ENCODE data around the gene CFAP68. TPM values are rescaled to one million over a fixed set of nuclear protein-coding genes. Genes with fewer than 3 reads are reported as not detected.

Gene CFAP68
- total and polyA plus RNA-seq, 2 of the 13 experiments (the other 11 are each of a cell fraction or from before 2014, with no cell fraction given): 22.2 to 25.6 TPM

DNA sequence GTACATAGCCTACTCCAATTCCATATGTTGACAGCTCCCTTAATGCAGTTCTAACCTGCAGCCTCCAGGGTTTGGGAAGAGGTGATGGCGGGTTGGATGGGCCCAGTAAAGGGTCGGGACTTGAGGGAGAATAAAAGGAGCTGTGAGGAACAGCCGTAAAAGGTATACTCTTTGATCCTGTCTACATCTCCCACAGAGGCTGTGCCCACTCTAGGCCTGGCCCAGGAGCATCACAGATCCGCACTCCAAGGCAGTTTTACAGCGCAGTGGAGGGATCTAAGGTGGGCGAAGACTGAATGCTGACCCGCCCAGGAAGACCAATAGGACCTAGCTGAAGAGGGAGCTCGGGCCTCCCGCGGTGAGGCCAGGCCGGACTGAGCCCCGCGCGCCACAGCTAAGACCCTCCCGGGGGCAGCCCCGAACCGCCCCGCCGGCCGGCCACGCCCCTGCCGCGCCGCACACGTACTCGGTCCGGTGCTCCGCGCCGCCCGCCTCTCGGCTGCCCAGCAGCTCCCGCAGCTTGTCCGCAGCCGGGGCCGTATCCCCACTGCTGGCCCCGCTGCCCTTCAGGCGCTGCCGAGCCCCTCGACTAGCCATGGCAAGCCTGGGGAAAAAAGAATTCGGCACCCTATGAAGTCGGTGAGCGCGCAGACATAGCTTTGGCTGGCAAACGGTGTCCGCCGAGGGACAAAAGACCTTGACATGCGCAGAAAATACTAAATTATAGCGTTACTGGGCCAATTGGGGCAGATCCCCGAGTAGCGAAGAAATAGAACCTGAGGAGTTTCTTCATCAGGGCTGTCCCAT lies 8.3 kb upstream of the CFAP68 start, which contains the start of gene ALG9 (continued):
- TF ChIP-seq YY1 (IDR thresholded peaks at IDR 0.05; ENCODE audit: insufficient read depth, insufficient replicate concordance, low read depth, low read length) (peak; percentile 81), ZNF782 (CRISPR knock-in tag; IDR thresholded peaks at IDR 0.05; ENCODE audit: borderline replicate concordance) (no peak), ARID2 (CRISPR knock-in tag; IDR thresholded peaks at IDR 0.05; ENCODE audit: borderline replicate concordance) (0 out of 2 replicates have a peak, but pooled peaks have one; percentile 35), FIP1L1 (IDR thresholded peaks at IDR 0.05; ENCODE audit: borderline replicate concordance, insufficient read depth, low read depth, low read length) (no peak), FOSL2 (CRISPR knock-in tag; IDR thresholded peaks at IDR 0.05) (0 out of 2 replicates have a peak, but pooled peaks have one; percentile 6), ZNF616 (CRISPR knock-in tag; IDR thresholded peaks at IDR 0.05; ENCODE audit: low read depth) (no peak), ZC3H13 (CRISPR knock-in tag; IDR thresholded peaks at IDR 0.05) (no peak), REL (CRISPR knock-in tag; conservative IDR thresholded peaks at IDR 0.05) (no peak), ZNF781 (CRISPR knock-in tag; IDR thresholded peaks at IDR 0.05; ENCODE audit: borderline replicate concordance, not compliant biosample characterization) (no peak), CENPT (CRISPR knock-in tag; IDR thresholded peaks at IDR 0.05; ENCODE audit: low read depth) (no peak; the same call in 1 of the 2 replicates), ZFY (CRISPR knock-in tag; IDR thresholded peaks at IDR 0.05) (peak; percentile 96), ZNF224 (CRISPR knock-in tag; IDR thresholded peaks at IDR 0.05) (peak; percentile 60; the same call in 1 of the 2 replicates), ZFX (CRISPR knock-in tag; IDR thresholded peaks at IDR 0.05; ENCODE audit: low read depth) (peak; percentile 96), ZNF619 (CRISPR knock-in tag; IDR thresholded peaks at IDR 0.05) (peak; percentile 95; the same call in 1 of the 2 replicates), NCOR1 (IDR thresholded peaks at IDR 0.05; ENCODE audit: borderline replicate concordance, low read length) (peak; percentile 29; the same call in 1 of the 2 replicates)
- TF ChIP-seq, protein P1, sequence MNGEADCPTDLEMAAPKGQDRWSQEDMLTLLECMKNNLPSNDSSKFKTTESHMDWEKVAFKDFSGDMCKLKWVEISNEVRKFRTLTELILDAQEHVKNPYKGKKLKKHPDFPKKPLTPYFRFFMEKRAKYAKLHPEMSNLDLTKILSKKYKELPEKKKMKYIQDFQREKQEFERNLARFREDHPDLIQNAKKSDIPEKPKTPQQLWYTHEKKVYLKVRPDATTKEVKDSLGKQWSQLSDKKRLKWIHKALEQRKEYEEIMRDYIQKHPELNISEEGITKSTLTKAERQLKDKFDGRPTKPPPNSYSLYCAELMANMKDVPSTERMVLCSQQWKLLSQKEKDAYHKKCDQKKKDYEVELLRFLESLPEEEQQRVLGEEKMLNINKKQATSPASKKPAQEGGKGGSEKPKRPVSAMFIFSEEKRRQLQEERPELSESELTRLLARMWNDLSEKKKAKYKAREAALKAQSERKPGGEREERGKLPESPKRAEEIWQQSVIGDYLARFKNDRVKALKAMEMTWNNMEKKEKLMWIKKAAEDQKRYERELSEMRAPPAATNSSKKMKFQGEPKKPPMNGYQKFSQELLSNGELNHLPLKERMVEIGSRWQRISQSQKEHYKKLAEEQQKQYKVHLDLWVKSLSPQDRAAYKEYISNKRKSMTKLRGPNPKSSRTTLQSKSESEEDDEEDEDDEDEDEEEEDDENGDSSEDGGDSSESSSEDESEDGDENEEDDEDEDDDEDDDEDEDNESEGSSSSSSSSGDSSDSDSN (CRISPR knock-in tag; IDR thresholded peaks at IDR 0.05): peak; percentile 82
- TF ChIP-seq, protein P2, sequence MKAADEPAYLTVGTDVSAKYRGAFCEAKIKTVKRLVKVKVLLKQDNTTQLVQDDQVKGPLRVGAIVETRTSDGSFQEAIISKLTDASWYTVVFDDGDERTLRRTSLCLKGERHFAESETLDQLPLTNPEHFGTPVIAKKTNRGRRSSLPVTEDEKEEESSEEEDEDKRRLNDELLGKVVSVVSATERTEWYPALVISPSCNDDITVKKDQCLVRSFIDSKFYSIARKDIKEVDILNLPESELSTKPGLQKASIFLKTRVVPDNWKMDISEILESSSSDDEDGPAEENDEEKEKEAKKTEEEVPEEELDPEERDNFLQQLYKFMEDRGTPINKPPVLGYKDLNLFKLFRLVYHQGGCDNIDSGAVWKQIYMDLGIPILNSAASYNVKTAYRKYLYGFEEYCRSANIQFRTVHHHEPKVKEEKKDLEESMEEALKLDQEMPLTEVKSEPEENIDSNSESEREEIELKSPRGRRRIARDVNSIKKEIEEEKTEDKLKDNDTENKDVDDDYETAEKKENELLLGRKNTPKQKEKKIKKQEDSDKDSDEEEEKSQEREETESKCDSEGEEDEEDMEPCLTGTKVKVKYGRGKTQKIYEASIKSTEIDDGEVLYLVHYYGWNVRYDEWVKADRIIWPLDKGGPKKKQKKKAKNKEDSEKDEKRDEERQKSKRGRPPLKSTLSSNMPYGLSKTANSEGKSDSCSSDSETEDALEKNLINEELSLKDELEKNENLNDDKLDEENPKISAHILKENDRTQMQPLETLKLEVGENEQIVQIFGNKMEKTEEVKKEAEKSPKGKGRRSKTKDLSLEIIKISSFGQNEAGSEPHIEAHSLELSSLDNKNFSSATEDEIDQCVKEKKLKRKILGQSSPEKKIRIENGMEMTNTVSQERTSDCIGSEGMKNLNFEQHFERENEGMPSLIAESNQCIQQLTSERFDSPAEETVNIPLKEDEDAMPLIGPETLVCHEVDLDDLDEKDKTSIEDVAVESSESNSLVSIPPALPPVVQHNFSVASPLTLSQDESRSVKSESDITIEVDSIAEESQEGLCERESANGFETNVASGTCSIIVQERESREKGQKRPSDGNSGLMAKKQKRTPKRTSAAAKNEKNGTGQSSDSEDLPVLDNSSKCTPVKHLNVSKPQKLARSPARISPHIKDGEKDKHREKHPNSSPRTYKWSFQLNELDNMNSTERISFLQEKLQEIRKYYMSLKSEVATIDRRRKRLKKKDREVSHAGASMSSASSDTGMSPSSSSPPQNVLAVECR (CRISPR knock-in tag; IDR thresholded peaks at IDR 0.05; ENCODE audit: borderline replicate concordance): peak; percentile 92
- TF ChIP-seq, protein P3, sequence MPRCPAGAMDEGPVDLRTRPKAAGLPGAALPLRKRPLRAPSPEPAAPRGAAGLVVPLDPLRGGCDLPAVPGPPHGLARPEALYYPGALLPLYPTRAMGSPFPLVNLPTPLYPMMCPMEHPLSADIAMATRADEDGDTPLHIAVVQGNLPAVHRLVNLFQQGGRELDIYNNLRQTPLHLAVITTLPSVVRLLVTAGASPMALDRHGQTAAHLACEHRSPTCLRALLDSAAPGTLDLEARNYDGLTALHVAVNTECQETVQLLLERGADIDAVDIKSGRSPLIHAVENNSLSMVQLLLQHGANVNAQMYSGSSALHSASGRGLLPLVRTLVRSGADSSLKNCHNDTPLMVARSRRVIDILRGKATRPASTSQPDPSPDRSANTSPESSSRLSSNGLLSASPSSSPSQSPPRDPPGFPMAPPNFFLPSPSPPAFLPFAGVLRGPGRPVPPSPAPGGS (CRISPR knock-in tag; IDR thresholded peaks at IDR 0.05): peak; percentile 92
